HCT116 (cell line): Measurements from ENCODE around the gene SEMA5A.

Experiments
- CTCF ChIP-seq, 3 experiments: fragments of 200-600 bp in 1 of 3; sonication (generic) in 1 of 3; IDR thresholded peaks in 2 of 3; conservative IDR thresholded peaks in 1 of 3; 2 replicates each; pipeline ENCODE4 v1.5.1; 2012 to 2017; ENCODE audit warnings: low read depth in 2 of 3, low read length in 2 of 3, antibody characterized with exemption in 1 of 3, borderline replicate concordance in 1 of 3, control low read depth in 1 of 3, mild to moderate bottlenecking in 1 of 3, mixed read lengths in 1 of 3, mixed run types in 1 of 3, moderate library complexity in 1 of 3; ENCODE audit not compliant: insufficient read depth in 1 of 3
- EZH2 ChIP-seq: fragments of 200-600 bp; sonication (generic); IDR thresholded peaks from 2 replicates; pipeline ENCODE4 v1.6.1; 2017; ENCODE audit warnings: antibody characterized with exemption, mixed run types
- EZH2phosphoT487 ChIP-seq: fragments of 200-600 bp; IDR thresholded peaks from 2 replicates; pipeline ENCODE4 v1.6.1; 2018; ENCODE audit warnings: antibody characterized with exemption, borderline replicate concordance
- JUND ChIP-seq: IDR thresholded peaks from 2 replicates; pipeline ENCODE4 v1.6.1; 2012
- POLR2A ChIP-seq: IDR thresholded peaks from 2 replicates; pipeline ENCODE4 v1.7.0; 2011; ENCODE audit warnings: borderline replicate concordance; ENCODE audit not compliant: insufficient read depth, insufficient read length; ENCODE audit errors: extremely low read depth
- POLR2AphosphoS5 ChIP-seq: IDR thresholded peaks from 2 replicates; pipeline ENCODE4 v1.6.1; 2011; ENCODE audit warnings: mild to moderate bottlenecking, low read depth, low read length, moderate library complexity
- RAD21 ChIP-seq: IDR thresholded peaks from 2 replicates; pipeline ENCODE4 v1.6.1; 2012; ENCODE audit warnings: low read depth, mild to moderate bottlenecking
- SIN3A ChIP-seq: IDR thresholded peaks from 2 replicates; pipeline ENCODE4 v1.6.1; 2012; ENCODE audit warnings: low read depth
- ZNF274 ChIP-seq: fragments of 200-500 bp; sonication (Bioruptor generic); IDR thresholded peaks from 2 replicates; pipeline ENCODE4 v1.6.1; 2014; ENCODE audit warnings: mild to moderate bottlenecking, low read depth, low read length, inconsistent platforms
- TF ChIP-seq, protein P1 (sequence below): IDR thresholded peaks from 2 replicates; pipeline ENCODE4 v1.6.1; 2012

DNA sequence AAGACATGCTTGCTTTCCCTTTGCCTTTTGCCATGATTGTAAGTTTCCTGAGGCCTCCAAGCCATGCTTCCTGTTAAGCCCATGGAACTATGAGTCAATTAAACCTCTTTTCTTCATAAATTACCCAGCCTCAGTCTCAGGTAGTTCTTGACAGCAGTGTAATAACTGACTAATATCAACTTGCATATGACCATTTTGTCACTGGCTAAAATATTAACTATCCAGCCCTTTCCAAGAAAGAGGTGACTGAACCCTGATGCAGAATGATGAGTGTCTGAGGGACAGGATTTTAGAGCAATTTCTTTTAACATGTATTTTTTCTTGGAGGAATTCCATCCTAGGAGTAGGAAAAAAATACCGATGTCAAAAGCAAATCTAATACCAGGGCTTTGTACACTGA, 266.1 kb downstream of the SEMA5A start:
- TF ChIP-seq CTCF (IDR thresholded peaks at IDR 0.05 in 2 of 3, conservative IDR thresholded peaks at IDR 0.05 in 1 of 3; ENCODE audit: borderline replicate concordance in 1 of 3, insufficient read depth in 1 of 3, low read depth in 2 of 3, low read length in 2 of 3) (no peak), RAD21 (no peak), SIN3A (no peak), EZH2phosphoT487 (no peak), JUND (no peak), POLR2A (no peak), ZNF274 (no peak), EZH2 (no peak), POLR2AphosphoS5 (no peak)
- TF ChIP-seq, protein P1, sequence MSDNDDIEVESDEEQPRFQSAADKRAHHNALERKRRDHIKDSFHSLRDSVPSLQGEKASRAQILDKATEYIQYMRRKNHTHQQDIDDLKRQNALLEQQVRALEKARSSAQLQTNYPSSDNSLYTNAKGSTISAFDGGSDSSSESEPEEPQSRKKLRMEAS, result no peak
